ENCODE data around the gene ZNF845.
A peak's percentile ranks its signal among the peaks of the same experiment; 100 is the strongest.
"Not testable (repeated sequence)": the region's sequence is repeated elsewhere in the genome, so short reads cannot be mapped to it uniquely, and the experiment has no call there.

ZNF845 gene
- 20.5 reads per million, percentile 47 among the genes with 10 or more reads in this experiment for total RNA-seq

- peak; percentile 94 for DNase-seq
Measured at GRCh38 chr19:53333463-53334449, at the start of gene ZNF845. Gene ZNF845, plus strand, starts transcription at chr19:53333749. Its CDS starts 7,559 bp downstream, at chr19:53341308.

DNA sequence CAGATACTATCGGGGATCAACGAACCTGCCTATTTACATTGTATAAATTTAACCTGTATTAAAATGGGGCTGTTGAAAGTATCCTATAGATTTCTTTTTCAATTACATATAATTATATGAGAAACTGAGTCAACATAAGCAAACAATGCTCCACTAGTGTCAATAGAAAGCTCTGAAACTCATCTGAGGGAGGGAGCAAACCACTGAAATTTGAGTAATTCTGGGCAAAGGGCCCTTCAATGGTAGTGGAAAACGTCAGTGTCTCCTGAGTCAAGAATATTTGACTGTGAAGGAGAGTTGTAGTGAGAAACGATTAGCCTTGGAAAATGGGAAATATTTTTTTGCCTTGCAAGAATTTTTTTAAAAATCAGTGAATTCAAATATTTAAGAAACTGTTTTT, 48.5 kb upstream of the ZNF845 start:
- DNase-seq = no peak

- no peak for DNase-seq
Measured at GRCh38 chr19:53290758-53291549, 42.6 kb upstream of the ZNF845 start.

- no peak for DNase-seq
Measured at GRCh38 chr19:53294786-53295441, 38.6 kb upstream of the ZNF845 start.

DNA sequence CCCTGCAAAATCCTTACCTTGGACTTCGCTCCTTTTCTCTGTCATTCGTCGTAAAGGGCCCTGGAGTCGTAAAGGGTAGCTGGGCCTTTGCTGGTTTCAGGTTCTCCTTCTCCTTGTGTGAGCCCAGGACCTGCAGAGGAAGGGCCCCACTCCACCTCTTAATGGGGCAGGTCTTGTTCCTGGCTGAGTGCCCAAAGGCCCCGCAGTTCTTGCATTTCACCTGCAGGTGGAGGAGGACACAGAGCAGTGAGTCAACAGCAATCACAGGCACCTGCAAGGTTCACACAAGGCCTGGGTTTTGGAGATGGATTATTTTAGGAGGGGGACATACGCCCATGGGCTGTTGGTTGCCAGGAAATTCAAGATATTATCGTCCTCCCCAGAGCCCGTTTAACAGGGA, 32.2 kb upstream of the ZNF845 start:
- DNase-seq = not testable (repeated sequence)

GRCh38 chr19:53308339-53308811, 25.2 kb upstream of the ZNF845 start:
- DNase-seq = no peak

DNA sequence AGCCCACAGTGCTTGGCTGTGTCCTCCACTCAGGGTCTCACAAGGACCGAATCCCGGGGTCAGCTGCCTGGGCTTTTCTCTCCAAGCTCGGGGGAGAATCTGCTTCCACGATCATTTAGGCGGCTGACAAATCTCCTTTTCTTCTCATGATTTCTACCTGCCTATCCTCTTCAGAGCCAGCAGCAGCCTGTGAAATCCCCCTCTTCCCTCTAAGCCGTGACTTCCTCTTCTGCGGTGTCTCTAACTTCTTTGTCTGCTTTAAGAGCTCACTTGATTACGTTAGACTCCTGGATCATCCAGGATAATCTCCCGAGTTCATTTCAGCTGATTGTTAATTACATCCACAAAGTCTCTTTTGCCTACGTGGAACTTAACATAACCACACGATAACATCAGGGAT, 22.5 kb upstream of the ZNF845 start:
- DNase-seq = no peak

DNA sequence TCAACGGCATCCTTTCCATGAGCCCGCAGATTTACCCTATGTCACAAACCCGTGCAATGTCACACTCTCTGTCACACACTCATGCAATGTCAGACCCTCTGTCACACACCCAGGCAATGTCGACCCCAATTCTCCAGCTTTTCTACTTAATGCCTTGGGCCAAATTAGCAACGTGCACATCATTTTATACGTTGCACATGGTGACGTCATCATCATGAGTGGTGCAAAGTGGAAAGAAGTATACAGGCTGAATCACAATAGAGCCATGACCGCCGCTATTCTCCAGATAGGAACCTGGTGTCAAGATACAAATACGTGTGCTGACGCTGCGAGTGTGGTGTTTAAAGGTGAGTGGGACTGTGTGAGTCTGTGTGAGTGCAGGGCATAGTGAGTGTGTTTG, 21.7 kb upstream of the ZNF845 start:
- no peak for DNase-seq

GRCh38 chr19:53328967-53329366, 4.6 kb upstream of the ZNF845 start:
- no peak for DNase-seq

DNA sequence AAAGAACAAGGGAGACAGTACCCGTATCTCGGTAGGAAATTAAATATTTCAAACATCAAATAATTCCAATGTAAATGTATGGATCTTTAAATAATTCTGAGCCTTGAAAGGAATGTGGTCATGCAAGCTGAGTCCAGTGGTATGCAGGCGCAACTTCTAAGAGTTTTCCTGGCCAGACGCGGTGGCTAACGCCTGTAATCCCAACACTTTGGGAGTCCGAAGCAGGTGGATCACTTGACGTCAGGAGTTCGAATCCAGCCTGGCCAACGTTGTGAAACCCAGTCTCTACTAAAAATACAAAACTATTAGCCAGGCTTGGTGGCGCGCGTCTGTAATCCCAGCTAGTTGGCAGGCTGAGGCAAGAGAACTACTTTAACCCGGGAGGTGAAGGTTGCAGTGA, 1.1 kb upstream of the ZNF845 start:
- DNase-seq = no peak

DNA sequence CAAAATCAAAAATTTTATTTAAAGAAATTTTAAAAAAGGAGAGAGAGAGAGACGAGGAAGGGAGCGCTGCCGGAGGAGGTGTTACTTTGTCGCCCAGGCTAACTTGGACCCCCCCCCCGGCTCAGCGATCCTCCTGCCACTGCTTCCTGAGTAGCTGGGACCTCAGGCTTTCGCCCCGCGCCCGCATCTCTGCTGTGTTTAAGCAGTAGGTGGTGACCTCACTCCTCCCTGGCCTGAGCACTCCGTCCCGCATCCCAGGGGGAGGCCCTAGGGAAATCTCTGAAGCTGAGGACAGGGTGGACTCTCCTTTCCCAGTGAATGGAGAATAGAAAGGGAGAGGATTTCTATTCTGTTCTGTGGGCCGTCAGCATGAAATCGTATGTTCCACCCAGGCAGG, 485 bp upstream of the ZNF845 start:
- peak; percentile 14 for DNase-seq

GRCh38 chr19:53344403-53344802, 10.9 kb downstream of the ZNF845 start:
- not testable (repeated sequence) for DNase-seq

- DNase-seq = no peak
Measured at GRCh38 chr19:53355739-53356138, 22.2 kb downstream of the ZNF845 start.

- DNase-seq = no peak
Measured at GRCh38 chr19:53357821-53358581, 24.5 kb downstream of the ZNF845 start.

GRCh38 chr19:53360056-53360455, 26.5 kb downstream of the ZNF845 start:
- not testable (repeated sequence) for DNase-seq

GRCh38 chr19:53365134-53365898, 31.8 kb downstream of the ZNF845 start, which contains the start of gene ZNF525:
Gene ZNF525, plus strand, starts transcription at chr19:53365705. Its CDS starts 6,577 bp downstream, at chr19:53372282.
- DNase-seq = peak; percentile 95

DNA sequence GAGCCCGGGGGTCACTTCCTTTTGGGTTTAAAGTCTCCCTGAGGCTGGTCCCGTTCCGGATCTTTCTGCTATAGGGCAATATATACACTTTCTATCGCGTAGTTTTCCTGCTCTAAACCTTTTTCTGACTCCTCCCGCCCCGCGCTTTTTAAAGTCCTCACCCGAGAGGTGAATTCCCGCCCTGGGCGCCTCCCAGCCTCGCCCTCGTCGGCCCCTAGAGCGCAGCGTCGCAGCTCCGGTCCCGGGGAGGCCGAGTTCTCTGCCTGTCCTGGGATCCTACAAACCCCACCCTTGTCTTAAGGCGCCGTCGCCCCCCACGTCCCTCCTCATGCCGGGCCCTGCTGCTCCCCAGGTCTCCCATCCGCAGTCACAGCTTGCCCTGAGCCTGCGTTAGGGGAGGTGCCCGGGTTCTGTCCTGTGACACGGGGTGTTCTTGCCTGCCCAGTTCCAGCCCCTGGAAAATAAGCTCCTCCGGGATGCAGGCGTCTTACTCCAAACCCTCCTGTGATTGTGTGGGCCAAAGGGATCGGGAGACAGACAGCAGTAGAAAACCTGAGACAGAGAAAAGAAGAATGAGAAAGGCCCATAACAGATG, 32.4 kb downstream of the ZNF845 start:
- no peak for DNase-seq

DNA sequence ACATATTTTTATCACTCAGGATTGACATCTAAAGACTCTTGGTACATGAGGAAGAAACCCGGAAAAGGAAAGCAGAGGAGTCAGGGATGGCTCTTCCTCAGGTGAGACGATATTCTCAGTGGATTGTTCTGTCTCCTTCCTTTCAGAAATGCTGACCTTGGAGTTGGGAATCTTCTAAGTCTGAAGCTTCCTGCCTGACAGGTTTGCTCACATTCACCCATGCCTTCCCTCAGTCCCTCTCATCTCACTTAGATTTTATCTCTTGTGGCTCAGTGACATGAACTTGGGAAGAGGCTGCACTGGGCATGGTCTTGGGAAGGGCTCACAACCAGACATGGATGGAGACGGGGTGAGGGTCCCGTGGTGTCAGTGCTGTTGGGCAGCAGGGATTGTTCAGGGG, 38.6 kb downstream of the ZNF845 start:
- no peak for DNase-seq

GRCh38 chr19:53374288-53374687, 40.7 kb downstream of the ZNF845 start:
- DNase-seq = no peak

DNA sequence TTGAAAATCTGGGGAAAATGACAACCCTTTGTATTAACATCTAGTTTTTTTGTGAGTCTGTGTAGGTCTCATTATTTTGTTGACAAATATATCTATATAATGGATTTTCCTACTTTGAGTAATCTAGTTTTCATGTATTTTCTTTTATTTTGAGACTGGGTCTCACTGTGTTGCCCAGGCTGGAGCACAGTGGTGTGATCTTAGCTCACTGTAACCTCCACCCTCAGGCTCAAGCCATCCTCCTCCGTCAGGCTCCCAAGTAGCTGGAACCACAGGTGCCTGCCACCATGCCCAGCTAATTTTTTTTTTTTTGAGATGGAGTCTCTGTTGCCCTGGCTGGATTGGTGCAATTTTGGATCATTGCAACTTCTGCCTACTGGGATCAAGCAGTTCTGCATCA, 41.2 kb downstream of the ZNF845 start:
- DNase-seq = no peak

GRCh38 chr19:53381376-53381775, 47.8 kb downstream of the ZNF845 start:
- DNase-seq = no peak

Measured in effector CD4-positive, alpha-beta T cell (primary cell).